HG03558 (cell line): ENCODE results near the gene RABGGTA.

Experiments
- ATAC-seq: cut with Tn5 transposase; IDR thresholded peaks from one replicate; pipeline ENCODE4 v1.9.1; 2021; ENCODE audit warnings: moderate number of reproducible peaks; ENCODE audit not compliant: unreplicated experiment; ENCODE audit errors: extremely low read depth

RABGGTA gene

DNA sequence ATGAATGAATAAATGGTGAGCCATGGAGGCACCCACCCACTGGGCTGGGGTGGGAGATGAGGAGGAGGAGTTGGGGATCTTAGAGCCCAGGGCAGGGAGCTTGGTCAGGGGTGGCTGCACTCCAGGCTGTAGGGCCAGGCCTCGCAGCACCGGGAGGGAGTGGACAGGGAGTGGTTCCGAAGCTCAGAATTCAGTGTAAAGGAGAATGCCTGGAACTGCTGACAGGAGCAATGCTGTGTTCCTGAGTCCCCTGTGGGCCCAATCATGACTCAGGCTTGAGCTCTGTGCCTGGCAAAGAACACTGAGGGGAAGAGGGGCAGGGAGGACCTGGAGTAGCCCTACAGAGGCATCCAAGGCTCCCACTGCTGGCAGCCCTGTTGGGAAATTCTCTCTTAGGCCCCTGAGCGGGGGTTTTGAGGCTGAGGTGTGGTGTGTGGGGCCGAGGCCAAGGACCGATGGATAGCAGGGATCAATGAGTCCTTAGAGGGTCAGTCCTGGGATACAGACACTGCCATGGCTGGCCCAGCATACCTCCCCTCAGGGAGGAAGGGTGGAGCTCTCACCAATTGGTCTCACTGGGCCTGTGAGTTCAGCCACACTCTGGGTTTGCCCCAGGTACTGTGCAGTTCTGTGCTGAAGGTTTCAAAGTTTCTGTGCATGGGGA, 9.5 kb upstream of the RABGGTA start:
- no peak for ATAC-seq

DNA sequence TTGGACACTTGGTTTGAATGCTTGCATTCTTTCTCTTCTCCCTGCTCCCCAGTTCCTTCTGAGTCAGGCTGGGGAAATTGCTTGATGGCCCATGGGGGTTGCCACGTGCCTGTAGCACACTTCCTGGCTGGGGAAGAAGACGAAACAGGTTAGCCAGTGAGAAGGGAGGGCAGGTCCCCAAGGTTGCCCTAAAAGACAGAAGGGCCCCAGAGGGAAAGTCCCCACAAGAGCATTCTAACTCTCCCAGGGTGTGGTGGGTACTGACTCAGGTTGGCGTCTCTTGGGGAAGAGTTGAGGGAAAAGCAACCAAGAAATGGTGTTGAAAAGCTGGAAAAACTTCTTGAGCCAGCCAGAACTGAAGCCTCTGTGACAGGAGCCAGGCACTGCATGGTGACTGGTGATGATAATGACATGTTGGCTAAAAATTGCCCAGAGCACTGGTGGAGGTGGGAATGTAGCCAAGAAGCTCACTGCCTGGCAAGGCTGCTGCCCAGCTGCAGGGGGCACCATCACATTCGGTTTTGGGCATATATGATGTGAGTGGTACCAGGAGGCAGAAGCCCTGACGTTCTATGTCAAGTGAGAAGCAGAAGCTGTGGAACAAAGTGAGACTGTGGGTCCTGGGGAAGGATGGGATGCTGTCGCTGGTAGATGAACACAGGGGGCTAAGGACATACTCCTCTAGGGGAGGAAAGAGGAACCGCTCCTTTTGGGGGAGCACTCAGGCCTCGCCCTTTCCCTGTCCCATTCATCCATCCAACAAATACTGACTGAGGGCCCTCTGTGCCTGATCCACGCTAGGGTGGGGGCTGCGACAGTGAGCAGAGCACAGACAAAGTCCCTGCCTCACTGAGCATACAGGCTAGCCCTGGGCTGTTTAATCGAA, 8.1 kb upstream of the RABGGTA start:
- peak; percentile 56 for ATAC-seq

DNA sequence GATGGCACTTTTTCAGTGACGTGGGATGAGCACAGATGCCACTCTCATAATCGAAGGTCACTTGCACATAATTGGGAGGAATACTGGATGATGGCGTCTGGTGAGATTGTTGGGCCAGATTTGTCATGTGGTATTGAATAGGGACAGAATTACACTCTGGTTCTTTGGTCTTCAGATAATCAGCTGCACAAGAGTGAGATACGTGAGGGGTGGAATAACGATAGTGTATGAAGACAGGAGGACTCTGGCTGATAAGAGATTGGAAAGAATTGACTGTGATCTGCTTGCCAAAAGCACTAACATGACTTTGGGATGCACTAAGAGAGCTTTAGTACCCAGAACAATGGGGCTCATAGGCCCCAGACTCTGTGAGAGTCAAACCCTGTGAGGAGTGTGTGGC, 7.0 kb upstream of the RABGGTA start:
- no peak for ATAC-seq

DNA sequence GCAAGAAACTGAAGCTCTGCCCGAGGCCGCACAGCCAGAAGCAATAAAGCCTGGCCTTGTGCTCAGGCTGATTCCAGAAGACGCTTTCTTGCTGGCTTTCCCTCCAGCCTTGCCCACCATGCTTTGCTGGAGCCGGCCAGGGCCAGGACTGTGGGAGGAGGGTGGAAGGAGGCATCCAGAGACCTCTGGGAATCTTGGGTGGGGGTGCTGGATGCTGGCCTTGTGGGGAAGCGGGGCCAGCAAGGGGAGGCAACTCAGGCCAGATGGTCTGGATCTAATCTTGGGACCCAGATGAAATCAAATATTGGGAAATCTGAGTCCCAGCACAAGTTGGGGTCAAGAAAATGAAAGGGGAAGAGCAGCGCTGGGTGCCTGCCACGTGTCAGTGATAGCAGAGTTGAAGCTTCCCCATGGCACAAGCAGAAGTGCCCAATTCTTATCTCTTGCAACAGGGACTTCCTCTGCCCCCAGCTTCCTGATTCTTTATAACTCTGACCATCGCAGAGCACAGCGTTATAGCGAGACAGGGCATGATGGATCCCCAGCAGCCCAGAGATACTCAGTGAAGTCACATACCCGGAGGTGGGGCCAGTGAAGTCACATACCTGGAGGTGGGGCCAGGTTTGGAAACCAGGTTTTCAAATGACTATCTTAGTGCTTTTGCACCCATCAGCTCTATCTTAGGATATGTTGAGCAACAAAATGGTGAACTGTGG, 6.4 kb upstream of the RABGGTA start:
- no peak for ATAC-seq

DNA sequence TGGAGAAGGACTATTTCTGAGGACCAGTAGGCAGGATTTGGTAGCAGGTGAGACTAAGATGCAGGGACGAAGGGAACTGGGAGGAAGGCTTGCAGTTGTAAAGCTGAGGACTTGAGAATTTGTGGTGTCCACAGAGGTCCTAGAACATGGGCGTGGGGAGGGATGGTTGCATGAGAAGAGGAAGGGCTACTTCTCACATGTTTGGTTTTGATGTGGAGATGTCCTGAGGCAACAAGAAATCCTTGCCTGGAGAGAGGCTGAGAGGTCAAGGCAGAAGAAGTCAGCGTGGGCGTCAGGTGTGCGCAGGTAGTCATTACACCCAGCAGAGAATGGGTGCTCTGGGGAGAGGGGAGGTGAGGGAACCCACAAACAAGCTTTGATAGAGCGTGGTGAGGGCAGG, 5.7 kb upstream of the RABGGTA start:
- ATAC-seq: no peak

DNA sequence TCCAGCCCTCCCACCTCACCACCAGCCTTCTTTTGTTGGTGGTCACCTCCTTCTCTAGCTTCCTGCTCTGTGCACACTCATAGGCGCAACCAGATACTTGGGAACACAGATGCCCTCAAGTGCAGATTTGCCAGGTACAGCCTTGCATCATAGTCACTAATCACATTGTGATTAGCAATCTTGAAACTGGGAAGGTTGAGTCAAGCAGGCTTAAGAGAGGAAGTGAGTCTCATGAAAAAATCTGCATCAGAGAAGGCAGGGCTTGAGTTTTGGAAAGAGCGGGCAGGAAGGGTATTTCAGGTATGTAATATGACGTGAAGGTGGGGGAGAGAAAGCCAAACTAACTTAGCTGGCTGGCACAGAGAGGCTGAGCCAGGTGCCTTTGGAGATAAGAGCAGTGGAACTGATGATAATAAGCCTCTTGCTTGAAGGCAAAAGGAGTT, 2.7 kb upstream of the RABGGTA start:
- peak; percentile 44 for ATAC-seq

DNA sequence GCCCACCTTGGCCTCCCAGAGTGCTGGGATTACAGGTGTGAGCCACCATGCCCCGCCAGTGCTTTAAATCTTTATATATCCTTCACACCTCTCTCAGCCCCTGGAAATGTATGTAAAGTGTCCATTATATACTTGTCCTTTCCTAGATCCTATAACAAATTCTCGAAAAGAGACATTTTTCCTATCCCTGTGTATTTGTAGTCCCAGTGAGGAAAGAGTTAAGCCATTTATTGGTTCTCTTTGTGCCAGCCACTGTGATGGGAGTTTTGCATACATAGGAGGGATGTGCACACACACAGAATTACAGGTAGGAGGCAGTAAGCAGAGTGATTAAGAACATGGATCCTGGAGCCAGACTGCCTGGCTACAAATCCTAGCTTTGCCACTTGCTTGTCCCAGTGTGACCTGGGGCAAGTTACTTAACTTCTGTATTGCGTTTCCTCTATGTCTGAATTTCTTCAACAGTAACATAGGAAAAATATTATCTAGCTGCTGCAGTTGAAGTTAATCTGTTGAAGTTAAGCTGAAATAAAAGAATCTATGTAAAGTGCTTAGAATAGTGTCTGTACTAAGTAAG, 2.1 kb upstream of the RABGGTA start:
- ATAC-seq: no peak

DNA sequence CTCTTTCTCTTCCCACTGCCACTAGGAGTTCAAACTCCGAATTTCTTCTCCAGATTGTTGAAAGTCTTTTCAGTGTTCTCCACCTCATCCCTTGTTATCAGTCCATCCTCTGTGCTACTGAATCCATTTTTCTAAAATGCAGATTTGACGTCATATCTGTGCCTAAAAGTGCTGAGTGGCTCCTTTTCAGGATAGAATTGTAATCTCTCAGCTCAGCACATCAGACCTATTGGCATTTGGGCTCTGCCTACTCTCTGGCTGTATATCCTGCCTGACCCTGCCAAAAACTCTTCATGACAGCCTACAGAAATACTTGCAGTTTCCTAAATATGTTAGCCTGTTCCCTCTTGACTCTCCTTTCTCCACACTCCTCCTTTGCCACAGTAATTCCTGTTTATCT, 1.1 kb upstream of the RABGGTA start:
- no peak for ATAC-seq

DNA sequence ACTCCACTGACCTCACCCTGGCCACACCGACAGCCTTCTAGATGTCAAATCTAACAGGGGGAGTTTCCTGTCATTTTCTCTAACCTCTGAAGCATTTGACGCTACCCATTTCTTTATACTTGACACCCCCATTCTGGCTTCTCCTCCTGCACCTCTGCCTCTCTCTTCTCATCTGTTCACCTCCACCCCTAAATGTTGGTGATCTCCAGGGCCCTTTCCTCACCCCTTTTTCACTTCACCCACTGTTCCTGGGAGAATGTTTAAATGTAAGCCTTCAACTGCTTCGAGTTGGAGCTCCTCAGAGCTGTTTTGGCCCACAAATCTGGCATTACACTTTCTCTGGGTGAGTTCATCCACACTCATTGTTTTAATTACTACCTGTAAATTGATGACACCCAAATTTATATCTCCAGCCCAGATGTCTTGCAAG, 452 bp upstream of the RABGGTA start:
- no peak for ATAC-seq

DNA sequence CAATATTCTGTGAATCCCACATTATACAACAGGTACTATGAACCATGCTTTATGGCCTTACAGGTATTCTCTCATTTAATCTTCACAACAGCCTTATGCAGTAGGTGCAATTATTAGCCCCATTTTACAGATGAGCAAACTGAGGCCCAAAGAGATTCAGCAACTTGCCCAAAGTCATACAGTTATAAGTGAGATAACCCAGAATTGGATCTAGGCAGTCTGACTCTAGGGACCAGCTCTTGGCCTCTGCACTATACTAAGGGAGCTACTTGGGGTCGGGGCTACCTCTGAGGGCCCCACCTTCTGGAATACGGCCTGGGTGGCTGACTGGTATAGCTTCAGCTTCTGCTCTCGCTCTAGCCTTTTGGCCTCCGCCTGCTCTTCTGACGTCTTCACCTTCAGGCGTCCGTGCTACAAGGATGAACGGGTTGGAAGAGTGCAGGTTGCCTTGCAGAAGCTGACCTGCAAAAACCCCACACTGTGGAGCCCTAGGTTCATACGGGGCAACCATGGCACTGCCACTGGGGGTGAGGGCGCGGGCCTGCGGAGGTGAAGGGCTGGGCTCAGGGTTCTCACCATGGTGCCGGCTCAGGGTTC, 762 bp downstream of the RABGGTA start:
- ATAC-seq: no peak

DNA sequence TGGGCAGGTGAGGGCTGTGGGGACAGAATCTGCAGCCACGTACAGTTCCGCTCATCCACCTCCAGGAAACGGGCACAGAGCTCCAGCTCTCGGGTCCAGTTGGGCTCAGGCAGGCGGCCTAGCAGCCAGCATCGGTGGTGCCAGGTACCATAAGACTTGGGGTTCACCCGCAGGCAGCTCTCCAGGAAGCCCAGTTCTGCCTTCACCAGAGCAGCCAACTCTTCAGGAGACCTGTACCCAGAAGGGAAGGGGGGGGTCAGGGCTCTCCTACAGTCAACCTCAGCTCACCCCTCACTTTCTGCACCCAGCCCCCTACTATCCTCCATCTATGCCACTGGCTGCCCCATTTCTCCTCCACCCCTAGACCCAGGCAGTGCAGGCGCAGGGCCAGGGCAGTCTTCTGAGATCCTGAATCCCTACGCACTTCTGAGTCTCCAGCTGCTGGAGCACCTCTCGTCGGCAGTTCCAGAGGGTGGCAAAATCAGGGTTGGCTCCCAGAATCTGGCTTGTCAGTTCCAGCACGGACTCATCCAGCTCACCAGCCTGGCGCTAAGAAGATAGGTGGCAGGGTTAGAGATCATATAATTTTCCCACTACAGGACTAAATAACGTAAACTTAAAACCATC, 1.4 kb downstream of the RABGGTA start:
- no peak for ATAC-seq

DNA sequence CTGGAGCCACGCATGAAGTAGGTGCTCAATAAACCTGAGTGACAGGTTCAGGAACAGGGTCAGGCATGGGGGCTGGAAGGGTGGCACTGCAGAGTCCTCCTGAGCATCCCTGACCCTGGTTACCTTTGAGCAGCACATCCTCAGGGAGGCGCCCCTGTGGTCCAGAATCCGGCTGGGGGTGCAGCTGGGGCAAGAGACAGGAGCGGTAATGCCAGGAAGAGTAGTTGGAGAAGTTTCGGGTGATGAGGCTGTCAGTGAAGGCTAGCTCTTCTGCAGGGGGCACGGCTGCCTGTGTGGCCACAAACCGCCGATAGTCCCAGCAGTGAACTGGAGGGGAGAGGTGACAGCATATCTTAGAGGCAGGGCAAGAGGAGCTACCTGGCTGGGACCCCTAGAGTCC, 2.0 kb downstream of the RABGGTA start:
- ATAC-seq: no peak

DNA sequence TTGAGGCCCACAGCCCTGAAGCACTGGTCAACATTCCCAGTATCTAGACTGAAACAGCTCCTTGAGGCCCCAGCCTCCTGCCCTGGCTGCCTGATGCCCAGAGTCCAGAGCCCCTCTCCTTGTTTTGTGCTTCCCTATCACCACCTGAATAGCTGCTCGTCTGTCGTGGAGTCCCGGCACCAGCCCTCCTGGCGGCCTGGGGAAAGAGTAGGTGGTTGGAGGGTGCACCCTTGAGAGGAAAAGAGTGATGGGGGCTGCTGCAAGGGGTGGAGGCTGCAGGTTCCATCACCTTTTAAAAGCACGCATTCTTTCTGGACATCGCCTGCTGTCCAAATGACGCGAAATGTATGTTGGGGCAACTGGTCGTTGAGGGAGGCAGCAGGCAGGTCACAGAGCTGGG, 3.2 kb downstream of the RABGGTA start:
- ATAC-seq: no peak

DNA sequence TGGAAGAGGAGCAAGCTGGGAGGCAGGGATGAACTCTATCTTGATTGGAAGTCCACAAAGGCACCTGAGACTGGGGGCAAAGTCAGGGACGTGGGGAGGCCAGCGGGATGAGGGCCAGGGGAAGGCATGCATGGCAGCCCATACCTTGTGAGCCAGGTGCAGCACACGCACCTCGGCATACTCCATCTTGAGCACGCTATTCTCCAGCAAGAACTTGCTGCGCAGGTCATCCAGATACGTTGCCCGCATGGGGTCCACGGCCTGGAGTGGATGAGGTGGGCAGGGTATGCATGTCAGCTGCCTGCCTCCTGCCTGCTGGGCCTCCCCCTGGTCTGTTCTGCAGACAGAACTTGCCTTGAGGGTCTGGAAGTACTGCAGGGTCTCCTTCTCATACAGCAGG, 3.9 kb downstream of the RABGGTA start:
- no peak for ATAC-seq

DNA sequence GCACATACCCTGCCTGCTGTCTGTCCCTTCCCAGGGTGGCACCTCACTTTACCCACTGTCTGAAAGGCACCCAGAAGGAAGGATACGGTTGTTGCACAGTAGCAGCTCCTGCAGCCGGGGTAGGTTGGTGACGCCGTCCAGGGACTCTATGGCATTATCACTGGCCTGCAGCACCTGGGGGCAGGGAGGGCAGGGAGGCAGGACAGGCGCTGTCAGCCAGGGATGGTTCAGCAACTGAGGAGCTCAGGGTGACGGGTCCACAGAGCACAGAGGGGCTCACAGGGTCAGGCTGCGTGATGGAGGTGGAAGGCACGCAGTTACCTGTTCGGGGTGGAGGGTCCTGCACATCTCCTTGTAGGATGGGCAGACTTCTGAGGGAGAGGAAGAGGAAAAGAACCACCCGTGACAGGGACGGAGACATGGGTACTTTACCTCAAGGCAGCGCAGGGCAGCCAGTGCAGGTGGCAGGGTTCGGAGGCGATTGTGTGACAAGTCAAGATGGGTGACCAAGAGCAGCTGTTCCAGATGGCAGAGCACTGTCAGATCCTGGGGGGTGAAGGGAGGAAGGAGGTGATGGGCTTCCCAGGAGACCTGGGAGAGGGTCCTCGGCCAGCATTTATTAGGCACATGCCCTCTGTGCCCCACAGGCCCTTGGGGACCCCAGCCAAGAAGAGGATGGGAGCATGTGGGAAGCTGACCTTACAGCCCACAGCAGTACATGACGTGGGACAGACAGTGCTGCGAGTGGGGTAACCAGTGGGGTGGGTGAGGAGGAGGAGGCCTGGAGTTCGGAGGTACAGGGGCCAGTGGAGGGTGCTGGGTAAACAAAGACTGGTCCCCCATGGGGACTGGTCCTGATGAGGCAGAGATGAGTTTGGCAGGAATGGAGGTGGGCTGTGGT, 4.8 kb downstream of the RABGGTA start:
- ATAC-seq: no peak

DNA sequence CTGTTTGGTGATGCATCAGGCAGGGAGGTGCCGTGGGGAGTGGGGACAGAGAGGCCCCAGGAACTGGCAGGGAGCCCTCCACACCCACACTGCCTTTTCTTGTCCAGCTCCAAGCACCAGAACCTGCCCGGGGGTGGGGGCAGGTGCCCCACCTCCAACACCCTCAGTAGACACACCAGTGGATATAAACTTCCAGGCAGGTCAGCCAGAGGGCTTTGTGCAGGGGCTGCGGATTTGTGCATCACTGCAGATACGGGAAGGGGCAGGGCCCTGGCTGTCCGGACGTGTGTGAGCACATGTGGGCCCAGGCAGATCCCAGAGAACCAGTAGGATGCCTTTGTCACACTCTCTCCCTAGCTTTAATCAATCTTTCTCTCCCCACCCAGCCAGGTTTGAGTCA, 7.1 kb downstream of the RABGGTA start:
- ATAC-seq: no peak

DNA sequence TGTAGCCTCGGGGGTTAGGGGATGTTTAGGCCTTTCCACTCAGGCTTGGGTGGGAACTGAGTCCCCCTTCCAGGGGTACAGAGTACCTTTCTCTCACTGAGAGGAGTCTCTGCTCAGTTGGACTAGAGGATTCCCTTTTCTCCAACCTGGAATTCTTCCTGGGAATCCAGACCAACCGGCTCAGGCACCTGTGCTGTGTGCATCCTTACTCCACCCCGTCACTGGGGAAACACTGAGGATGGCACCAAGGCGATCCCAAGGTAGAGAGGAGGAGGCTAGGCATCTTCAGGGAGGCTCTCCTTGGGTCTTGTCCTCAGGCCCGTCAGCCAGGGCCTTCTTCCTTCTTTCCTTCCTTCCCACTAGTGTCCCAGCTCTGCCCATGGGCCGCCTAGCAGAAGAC, 7.5 kb downstream of the RABGGTA start:
- no peak for ATAC-seq

DNA sequence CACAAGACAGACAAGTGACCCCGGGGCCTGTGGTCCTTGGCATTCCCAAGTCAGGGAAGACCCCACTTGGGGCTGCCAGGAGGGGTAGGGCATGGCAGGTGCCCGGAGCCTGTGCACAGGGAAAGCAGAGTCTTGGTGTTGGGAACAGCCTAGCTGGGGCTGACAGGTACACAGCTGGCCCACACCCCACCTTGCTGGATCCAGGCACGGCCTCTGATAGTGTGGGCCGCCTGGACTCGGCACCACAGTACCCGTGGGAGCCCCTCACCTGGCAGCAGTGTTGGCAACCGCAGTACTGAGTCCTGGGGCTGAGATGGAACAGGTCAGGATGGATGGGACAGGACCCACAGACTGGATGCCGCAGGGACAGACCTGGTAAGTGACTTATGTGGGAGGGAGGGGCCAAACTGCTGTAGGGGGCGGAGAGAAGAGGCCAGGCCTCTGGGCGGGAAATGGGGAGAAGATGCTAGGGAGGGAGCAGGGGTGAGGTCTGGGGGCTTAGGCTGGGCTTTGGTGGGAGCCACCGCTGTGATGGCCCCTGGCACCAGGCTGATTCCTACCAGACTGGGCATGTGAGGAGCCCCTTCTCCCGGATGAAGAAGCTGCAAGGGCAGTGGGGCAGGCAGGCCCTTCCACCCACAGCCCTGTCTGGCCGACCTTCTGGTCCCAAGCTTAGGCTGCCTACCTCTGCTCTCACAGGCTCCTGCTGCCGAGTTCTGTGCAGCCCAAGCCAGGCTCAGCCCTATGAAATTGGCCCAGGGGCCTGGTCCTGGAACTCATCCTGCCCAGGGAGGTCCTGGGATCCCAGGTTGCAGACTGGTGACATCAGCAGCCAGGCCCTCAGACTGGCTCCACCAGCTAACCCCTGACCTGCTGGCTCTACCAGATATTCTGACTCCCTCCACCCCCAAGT, 8.3 kb downstream of the RABGGTA start, which contains the start of gene TGM1:
TSS of gene TGM1 (minus strand) at position 357 of the 913 bp plus-strand sequence. CDS start 825 bp downstream, outside the sequence.
- ATAC-seq: no peak
